Adipose tissue (tissue), 3 donors: Measurements from ENCODE around the gene CACFD1. TPM values are rescaled to one million over a fixed set of nuclear protein-coding genes. Genes with fewer than 3 reads are reported as not detected.

ENCODE experiments used
- H3K27ac ChIP-seq: one replicate; pipeline ENCODE4 v1.5.1; 2013; ENCODE audit warnings: low read depth, low read length
- WGBS, 3 donors: extraction: QIAGEN DNeasy Blood & Tissue Kit; methylation state at CpG; one replicate each; pipeline ENCODE4 v1.1.7; 2013; 5-methylcytosine and 5-hydroxymethylcytosine counted together
- polyA plus RNA-seq, 3 donors: library from polyadenylated mRNA; stranded (reverse); fragments of 200-250 nt; gene quantifications; one replicate each; pipeline ENCODE4 v1.2.3, GENCODE V29; 2013
- donor health status: healthy with polysubstance abuse.
- donor health status: Bipolar disorder and iron deficiency.
- donor health status: healthy.

The CACFD1 gene
- polyA plus RNA-seq, 3 donors: 4.0 to 17.3 (median 8.5) TPM

DNA sequence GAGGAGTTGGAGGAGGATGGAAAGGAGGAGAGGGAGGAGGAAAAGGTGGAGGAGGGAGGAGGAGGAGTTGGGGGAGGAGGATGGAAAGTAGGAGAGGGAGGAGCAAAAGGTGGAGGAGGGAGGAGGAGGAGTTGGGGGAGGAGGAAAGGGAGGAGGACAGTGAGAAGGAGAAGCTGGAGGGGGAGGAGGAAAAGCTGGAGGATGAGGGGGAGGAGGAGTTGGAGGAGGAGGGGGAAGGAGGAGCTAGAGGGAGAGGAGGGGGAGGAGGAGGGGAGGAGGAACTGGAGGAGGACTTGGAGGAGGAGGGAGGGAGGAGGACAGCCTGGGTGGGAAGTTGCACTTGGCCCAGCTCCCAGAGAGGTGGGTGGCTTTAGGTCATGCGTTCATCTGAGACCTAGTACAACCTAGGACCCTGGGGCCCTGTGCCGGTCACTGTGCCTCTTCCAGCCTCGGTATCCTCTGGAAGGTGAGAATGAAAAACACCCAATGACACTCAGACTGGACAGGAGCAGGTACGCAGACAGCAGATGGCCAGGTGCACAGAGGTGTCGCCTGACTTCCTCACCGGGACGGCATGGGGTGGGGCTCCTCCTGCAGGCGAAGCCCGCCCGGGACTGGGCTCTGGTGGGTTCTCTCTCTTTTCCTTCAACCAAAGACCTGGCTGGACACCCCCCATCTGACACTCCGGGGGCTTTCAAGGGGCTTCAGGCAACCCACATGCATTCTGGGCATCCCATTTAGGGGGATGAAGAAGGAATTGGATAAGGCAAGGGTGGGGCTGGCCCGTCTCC, 31.3 kb downstream of the CACFD1 start:
- H3K27ac ChIP-seq: no peak overlapping the region

DNA sequence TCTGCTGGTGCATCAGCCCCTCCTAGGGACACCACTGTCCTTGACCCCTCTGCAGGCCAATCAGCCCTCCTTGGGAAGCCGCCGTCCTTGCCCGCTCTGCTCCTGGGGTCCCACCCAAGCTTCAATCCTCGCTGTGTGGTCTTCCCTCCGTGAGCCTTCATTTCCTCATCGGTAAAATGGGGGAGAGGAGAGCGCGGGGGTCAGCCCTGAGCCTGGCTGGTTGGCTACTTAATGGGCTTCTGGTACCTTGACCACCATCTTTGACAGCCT, 31.8 kb downstream of the CACFD1 start:
- WGBS, 3 donors: 85 to 98% (median 92%) methylated on average over 8 of the region's 8 CpGs

More for the DNA sequence above, 31.3 kb downstream of the CACFD1 start:
- 70 to 81% (median 80%) methylated on average over 12 of the region's 12 CpGs for WGBS, 3 donors

DNA sequence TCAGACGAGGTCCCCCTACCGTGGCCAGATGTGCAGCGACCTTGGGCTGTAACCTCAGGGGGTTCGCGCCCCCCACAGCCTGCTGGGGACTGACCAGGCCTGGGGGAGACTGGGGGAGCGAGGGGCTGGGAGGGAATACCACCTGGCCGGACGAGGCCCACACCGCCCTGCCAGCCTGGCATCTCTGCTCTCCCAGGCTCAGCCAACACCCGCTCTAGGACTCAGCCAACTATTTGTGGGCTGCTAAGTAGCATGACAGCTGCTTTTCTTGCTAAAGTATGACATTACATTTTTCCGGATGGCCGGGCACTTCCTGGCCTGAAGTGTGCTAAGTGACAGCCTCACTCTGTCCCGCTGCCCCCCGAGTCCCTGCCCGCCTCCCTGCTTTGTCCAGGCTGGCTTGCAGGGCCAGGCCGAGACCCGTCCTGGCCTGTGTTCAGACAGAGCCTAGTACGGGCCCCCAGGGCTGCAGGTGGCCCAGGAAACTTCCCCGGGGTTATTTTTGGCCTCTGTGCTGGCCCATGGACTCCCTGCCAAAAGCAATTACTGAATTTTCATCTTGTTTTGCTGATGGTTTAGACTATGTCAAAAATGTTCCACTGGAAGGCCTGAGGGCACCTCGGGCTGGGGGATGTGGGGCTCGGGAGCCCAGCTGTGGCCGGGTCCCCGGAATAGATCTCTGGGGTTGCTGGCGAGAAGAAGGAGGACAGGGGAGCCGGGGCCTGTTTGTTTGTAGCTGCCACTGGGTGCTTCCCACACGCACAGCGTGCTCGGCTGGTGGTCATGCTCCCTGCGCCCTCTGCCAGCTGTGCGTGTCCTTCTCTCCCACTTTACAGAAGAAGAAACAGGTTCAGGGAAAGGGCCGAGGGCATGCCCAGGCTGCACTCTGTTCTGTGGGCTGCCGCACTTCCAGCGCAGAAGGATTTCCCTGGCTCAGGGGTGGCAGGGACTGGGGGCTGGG, 32.6 kb downstream of the CACFD1 start:
- 74 to 79% (median 75%) methylated on average over 33 of the region's 33 CpGs for WGBS, 3 donors
- no peak overlapping the region for H3K27ac ChIP-seq

More for the DNA sequence above, 31.8 kb downstream of the CACFD1 start:
- no peak overlapping the region for H3K27ac ChIP-seq

DNA sequence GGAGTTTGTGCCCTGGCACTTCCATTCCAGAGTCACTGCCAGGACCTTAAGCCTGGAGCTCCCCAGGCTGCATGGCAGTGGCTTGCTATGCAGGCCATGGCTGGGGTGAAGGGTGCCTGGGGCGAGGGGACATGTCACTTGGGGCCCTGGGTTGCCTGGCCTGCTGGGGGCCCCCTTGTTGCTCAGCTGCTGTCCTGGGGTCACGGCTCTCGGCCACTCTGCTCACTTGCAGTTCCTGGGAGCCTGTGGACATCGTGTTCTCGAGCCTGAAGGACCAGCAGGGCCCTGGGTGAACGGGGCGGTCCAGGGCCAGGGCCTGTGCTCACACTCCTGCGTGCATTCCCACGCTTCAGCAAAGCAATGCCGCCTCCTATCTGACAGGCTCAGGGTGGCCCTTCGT, 33.6 kb downstream of the CACFD1 start:
- 62 to 86% (median 85%) methylated on average over 11 of the region's 11 CpGs for WGBS, 3 donors
- H3K27ac ChIP-seq: no peak overlapping the region

DNA sequence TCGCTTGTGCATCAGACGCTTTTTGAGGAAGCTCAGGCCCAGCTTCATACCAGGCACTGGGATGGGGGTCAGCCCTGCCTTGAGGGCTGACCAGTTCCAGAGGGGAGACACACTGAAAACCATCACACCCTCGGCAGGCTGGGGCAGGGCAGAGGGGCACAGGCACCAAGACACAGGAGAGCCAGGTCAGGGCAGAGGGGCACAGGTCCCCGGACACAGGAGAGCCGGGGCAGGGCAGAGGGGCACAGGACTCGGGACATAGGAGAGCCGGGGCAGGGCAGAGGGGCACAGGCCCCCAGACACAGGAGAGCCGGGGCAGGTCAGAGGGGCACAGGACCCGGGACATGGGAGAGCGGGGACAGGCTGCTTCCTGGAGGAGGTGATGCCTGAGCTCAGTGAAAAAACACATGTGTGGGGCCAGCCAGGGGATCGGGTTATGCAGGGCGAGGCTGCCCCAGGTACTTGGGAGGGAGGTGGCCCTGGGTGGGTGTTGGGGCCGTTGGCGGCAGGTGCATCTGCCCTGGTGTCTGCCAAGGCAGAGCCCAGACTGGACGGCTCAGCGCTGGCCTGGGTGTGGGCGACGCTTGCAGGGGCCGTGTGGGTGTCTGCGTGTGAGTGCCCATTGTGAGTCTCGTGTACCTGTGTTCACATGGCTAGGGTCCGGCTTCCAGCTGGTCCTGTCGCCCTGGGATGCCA, 34.2 kb downstream of the CACFD1 start:
- 86 to 90% (median 89%) methylated on average over 22 to 23 of the region's 23 CpGs for WGBS, 3 donors
- no peak overlapping the region for H3K27ac ChIP-seq

DNA sequence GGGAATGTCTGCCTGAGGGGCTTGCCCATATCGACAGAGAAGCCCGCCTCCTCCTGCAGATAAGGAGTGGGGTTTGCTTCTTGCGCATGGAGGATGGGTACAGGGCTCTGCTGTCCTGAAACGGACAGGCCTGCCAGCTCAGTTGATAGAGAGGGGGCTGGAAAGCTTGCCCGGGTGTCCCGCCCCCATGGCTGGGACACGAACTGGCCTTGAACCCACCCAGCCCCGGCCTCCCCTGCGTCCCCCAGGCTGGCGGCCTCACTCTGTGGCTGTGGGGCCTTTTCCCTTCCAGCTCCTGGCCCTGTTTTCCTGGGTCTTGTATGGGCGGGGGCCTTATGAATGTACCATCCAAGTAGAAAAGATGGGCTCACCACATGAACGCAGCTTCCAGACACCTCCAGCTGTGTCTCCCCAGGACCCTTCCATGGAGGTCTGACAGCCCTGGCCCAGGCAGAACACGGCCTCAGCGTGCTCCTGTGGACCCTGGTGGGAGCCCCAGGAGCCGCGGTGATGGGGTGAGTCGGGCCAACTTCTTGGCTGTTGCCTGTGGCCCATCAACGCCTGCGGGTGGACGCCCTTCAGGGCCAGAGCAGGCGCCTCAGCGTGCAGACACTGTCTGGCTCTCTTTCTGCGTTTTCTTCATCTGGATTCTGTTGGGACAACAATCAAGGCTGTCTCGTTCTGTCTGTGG, 35.0 kb downstream of the CACFD1 start:
- 70 to 81% (median 80%) methylated on average over 24 of the region's 24 CpGs for WGBS, 3 donors
- no peak overlapping the region for H3K27ac ChIP-seq

DNA sequence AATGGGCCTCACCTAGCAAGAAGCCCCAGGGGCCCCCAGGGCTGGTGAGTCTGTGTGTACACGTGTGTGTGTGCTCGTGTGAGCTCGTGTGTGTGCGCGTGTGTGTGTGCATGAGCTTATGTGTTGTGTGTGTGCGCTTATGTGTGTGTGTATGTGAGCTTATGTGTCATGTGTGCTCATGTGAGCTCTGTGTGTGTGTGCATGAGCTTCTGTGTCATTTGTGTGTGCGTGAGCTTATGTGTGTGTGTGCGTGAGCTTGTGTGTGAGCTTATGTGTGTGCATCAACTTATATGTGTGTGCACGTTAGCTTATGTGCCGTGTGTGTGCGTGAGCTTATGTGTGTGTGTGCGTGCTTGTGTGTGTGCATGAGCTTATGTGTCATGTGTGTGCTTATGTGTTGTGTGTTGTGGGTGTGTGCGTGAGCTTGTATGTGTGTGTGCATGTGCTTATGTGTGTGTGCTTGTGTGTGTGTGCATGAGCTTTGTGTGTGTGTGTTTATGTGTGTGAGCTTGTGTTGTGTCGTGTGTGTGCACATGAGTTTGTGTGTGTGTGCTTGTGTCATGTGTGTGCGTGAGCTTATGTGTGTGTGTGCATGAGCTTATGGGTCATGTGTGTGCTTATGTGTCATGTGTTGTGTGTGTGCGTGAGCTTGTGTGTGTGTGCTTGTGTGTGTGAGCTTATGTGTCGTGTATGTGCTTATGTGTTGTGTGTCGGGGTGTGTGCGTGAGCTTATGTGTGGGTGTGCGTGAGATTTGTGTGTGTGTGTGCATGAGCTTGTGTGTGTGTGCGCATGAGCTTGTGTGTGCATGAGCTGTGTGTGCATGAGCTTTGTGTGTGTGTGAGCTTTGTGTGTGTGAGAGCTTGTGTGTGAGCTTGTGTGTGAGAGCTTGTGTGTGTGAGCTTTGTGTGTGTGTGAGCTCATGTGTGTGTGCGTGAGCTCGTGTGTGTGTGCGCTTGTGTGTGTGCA, 35.8 kb downstream of the CACFD1 start:
- WGBS, 3 donors: 90 to 94% (median 91%) methylated on average over 24 of the region's 24 CpGs
- H3K27ac ChIP-seq: no peak overlapping the region

DNA sequence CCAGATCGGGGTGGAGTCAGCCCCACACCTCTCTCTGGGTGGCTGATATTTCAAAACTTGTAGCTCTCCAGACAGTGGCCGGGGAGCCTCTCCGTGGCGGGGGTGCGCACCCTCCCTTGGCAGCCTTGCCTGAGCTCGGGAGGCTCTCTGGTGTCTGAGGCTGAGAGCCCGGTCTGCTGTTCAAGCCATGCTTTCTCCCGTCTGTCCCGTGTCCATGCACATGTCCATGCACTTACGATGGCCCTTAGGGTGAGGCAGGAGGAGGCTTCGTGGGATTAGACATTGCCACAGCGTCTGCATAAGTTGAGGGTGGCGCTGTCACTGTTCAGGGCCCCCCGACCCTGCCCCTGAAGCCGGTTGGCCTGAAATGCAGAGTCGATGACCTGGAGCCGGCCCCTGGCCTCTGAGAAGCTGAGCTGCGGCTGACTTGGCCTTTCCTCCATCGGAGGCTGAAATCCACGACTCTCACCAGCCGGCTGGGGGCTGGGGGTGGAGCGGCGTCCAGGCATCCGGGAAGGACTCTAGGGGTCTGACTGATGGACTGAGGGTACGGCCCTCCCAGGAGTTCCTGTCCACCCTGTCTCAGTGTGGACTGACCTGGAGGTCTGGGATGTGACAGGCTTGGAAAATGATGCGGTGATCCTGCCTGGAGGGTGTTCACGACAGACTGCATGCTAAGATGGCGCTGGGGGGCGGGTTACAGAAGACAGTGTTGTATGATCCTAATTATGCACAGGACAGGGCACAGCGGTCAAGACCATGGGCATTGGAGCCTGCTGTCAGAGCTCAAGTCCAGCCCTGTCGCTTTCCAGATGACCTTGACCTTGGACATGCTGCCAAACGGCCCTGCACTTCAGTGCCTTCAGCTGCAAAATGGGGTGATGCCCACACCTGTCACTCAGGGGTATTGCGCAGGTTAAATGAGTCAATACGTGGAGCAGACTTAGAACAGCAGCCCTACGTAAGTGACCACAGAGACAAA, 37.4 kb downstream of the CACFD1 start:
- no peak overlapping the region for H3K27ac ChIP-seq
- 64 to 72% (median 69%) methylated on average over 35 of the region's 35 CpGs for WGBS, 3 donors

DNA sequence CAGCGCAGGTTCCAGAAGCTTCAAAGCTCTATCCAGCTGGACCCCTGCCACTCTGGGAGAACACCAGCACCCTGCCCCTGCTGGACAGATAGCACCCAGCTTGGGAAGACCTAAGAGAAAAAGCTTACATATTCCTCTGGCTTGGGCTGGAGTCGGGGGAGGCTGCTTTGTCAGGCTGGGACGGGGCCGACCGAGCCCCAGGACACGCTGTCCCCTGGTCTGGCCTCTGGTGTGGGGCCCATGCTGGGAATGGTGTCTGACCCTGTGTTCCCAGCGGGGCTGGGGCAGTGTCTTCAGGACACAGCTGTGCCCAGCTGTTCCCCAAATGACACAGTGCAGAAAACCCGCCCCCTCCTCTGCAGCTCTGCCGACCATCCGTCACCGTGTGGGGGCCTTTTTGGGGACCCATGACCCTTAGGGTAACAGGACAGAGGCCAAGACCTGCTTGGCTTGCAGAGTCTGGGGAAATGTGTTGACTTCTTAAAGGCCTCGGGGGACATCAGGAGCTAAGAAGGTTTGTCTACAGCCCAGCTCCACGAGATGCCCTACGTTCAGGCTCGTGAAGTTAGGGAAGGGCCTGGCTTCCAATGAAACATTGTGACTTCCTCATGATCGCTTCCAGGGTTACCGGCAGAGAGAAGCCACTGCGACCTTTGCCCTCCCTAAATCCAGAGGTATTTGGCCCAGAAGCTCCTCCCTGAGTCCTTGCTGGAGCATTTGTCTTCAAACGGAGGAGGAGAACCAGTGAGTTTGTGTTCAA, 39.5 kb downstream of the CACFD1 start:
- H3K27ac ChIP-seq: no peak overlapping the region
- 69 to 74% (median 70%) methylated on average over 19 of the region's 19 CpGs for WGBS, 3 donors

DNA sequence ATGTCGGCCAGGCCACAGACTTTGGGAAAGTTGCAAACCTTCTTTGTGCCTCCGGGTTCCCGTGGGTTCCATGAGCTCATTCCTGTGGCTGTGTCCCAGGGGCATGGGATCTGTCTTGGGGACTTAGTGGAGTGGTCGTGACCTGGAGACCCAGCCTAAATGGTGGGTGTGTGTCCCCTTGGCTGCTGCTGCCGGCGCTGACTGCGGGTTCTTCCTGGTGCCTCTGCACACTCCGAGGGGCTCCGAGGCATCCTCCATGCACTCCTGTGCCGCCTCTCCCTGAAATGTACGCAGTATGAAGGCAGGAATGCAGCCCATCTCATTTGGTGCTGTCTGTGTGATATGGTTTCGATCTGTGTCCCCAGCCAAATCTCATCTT, 40.1 kb downstream of the CACFD1 start:
- WGBS, 3 donors: 70 to 83% (median 80%) methylated on average over 12 of the region's 12 CpGs
- no peak overlapping the region for H3K27ac ChIP-seq

DNA sequence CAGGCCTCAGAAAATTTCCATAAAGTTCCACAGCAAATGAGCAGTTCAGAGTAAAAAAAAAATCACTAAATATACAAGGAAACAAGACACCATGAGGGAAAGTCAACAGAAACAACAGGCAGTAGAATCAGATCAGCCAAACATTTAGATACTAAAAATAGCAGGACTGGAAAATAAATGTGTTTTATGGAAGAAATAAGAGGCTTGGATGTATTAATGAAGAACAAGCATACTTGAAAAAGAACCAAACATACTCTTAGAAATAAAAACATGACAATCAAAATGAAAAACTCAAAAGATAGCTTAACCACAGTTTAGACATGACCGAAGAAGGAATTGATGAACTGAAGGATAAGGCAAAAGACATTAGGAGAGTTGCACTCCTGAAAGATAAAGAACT, 42.3 kb downstream of the CACFD1 start:
- WGBS, 3 donors: 93 to 97% (median 97%) methylated on average over 1 of the region's 1 CpG
- no peak overlapping the region for H3K27ac ChIP-seq

DNA sequence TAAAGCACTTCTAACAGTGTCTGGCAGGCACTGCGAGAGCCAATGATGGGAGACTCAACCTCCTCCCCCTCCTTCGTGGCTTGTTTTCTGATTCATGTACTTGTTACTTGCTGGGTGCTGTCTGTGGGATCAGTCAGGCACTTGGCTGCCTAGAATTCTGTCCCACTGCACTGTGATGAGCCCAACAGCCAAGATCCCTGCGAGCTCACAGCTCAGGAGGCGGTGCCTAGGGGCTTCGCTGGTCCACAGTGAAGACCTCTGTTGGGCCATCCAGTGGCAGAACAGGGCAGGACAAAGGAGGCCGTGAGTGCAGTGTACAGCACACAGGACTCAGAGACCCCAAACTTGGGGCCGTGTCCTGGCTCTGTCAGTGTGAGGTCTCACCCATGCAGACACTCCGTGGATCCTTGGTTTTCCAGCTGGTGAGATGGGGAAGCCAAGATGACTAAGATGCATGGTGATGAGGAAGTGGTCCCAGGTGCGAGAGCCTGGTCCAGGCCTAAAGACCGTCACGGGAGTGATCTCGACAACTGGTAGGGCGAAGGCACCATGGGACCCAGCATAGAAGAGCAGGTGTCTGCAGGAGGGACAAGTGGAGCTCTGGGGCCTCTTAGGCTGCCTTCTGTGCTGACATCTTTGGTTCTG, 45.5 kb downstream of the CACFD1 start:
- WGBS, 3 donors: 81 to 94% (median 86%) methylated on average over 13 of the region's 13 CpGs
- no peak overlapping the region for H3K27ac ChIP-seq

DNA sequence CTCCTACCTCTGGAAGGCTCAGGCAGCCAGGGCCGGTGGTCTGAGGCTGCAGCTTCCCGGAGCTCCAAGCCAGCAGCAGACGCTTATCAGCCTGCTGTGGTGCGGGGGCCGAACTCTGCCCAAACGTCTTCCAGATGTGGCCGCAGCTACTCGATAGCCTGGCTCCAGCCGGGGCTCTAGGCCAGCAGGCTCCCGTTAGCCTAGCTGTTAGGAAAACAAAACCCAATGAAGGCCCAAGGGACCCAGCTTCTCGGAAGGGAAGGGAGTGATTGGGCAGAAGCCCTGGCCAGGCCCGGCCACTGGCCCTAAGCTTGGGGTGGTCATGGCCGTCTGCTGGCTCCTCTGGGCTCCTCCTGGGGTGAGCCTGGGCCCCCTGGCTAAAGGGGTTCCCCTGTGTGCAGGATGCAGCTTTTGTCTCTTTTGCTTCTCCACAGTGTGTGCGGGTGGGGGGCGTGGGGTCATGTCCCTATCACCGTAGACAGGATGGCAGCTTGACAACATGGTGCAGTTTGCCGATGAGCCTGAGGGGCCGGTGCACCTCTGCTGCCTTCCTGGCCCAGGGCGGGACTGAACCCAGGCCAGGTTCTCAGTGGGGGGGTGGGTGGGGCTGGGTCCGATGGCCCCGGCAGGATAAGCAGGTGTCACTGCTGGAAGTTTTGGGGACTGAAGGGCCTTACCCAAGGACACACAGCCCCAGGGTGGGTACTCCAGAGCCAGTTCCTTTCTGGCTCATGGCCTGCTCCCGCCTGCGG, 46.3 kb downstream of the CACFD1 start:
- WGBS, 3 donors: 44 to 68% (median 55%) methylated on average over 22 to 23 of the region's 23 CpGs
- H3K27ac ChIP-seq: no peak overlapping the region

DNA sequence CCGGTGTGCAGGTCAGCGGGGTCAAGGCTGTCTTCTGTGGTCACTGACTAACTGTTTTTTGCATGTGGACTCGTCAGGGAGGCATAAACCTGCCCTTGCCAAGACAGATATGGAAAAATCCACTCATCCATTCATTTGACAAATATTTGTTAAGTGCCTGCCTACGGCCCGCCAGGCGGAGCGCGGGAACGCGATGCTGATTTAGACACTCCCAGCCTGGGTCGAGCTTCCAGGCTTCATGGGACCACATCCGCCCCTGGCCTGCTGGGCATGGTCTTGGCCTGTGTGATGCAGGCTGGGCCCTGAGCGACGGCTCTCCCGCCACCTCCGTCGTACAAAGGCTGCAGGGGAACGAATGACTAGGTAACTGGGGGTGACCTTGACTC, 46.9 kb downstream of the CACFD1 start:
- 37 to 61% (median 52%) methylated on average over 18 of the region's 18 CpGs for WGBS, 3 donors
- H3K27ac ChIP-seq: no peak overlapping the region
